ENCODE measurements around the gene FAM50B. TPM values are rescaled to one million over a fixed set of nuclear protein-coding genes. Genes with fewer than 3 reads are reported as not detected.

Gene FAM50B
- total and polyA plus RNA-seq, 9 donors, result 8.1 to 23.0 (median 15.6) TPM

DNA sequence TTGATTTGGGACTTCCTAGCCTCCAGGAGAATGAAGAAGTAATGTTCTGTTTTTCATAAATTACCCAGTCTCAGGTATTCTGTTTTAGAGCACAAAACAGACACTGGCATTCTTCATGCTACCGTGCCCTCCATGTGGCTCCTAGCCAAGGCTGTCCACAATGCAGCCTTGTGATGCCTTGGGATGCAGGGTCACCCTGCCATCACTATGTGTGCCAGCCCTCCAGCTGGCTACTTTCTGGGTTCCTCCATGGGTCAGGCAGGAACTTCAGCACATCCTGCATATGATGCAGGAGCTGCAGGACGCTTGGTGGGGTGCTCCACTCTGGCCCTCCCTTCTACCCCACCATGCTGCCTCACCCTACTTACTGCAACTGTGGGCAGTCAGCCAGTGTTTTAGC is 38.0 kb upstream of the FAM50B start:
- no peak overlapping the region for H3K27ac ChIP-seq
- intact Hi-C loops (cut with DNase I), result no loop called here

DNA sequence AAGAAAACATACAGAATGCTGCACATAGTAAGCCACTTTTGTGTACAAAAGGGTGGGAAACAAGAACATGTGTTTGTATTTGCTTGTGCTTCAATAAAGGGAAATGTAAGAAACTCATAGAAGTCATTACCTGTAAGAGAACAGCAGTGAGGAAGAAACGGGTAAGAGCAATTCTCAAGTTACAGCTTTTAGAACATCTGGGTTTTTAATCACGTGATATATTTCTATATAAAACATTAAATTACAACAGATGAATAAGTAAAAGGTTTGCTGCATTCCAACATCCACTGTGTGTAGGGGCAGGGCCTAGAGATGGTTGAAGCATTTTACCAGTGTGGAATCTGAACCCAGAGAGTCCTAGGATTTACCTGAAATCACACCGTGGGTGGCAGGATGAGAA is 36.6 kb upstream of the FAM50B start:
- Histone ChIP-seq H3K27me3 (no peaks in the 10 kb centered on the region), H3K4me1 (ENCODE audit: insufficient read depth) (peaks cover 4% of the 10 kb centered on the region), H3K9me3 (no peaks in the 10 kb centered on the region), H3K4me3 (no peak overlapping the region), H3K36me3 (no peaks in the 10 kb centered on the region), H3K27ac (no peak overlapping the region)
- TF ChIP-seq EP300 (IDR thresholded peaks at IDR 0.05) (no peak), POLR2A (IDR thresholded peaks at IDR 0.05) (no peak)
- TF ChIP-seq, protein P1, sequence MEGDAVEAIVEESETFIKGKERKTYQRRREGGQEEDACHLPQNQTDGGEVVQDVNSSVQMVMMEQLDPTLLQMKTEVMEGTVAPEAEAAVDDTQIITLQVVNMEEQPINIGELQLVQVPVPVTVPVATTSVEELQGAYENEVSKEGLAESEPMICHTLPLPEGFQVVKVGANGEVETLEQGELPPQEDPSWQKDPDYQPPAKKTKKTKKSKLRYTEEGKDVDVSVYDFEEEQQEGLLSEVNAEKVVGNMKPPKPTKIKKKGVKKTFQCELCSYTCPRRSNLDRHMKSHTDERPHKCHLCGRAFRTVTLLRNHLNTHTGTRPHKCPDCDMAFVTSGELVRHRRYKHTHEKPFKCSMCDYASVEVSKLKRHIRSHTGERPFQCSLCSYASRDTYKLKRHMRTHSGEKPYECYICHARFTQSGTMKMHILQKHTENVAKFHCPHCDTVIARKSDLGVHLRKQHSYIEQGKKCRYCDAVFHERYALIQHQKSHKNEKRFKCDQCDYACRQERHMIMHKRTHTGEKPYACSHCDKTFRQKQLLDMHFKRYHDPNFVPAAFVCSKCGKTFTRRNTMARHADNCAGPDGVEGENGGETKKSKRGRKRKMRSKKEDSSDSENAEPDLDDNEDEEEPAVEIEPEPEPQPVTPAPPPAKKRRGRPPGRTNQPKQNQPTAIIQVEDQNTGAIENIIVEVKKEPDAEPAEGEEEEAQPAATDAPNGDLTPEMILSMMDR (IDR thresholded peaks at IDR 0.05), result no peak
- no peak for DNase-seq
- WGBS, 3 donors, result 80 to 86% (median 81%) methylated on average over 3 of the region's 3 CpGs
- intact Hi-C loops (cut with DNase I), result no loop called here

More for the DNA sequence above, 38.0 kb upstream of the FAM50B start:
- TF ChIP-seq, protein P1 (IDR thresholded peaks at IDR 0.05), result no peak
- TF ChIP-seq POLR2A (IDR thresholded peaks at IDR 0.05) (no peak), EP300 (IDR thresholded peaks at IDR 0.05) (no peak)
- Histone ChIP-seq H3K36me3 (no peaks in the 10 kb centered on the region), H3K4me3 (no peak overlapping the region), H3K9me3 (no peaks in the 10 kb centered on the region), H3K4me1 (ENCODE audit: insufficient read depth) (peaks cover 4% of the 10 kb centered on the region), H3K27me3 (no peaks in the 10 kb centered on the region)
- 60 to 75% (median 68%) methylated on average over 2 of the region's 2 CpGs for WGBS, 3 donors
- no peak for DNase-seq

DNA sequence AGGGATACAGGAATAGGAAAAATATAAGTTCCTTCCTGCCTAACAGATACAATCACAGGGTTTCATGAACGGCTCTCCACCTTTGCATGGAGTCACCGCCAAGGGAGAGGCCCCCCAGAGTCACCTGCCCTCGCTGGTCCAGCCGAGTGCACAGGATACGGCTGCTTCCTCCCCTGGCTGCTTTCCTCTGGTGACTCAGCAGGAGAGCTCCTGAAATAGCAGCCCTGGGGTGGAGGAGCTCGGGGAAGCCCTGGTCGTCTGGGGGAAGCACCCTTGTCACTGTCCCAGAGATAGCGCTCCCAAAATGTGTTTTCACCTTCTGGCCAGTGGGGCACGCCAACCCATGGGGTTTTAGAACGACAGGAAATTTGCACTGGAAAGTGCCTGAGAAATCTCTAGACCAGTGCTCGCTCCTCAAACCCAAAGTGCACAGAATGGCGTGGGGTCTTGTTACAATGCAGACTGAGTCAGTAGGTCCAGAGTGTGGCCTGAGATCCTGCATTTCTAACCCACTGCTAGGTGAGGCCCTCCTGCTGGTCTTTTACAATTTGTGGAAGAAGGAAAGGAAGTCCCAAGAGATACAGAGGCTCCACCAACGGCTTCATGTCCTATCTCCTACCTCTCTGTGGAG is 35.9 kb upstream of the FAM50B start:
- Histone ChIP-seq H3K36me3 (no peaks in the 10 kb centered on the region), H3K4me3 (no peak overlapping the region), H3K27me3 (no peaks in the 10 kb centered on the region), H3K4me1 (ENCODE audit: insufficient read depth) (peaks cover 4% of the 10 kb centered on the region), H3K9me3 (no peaks in the 10 kb centered on the region), H3K27ac (no peak overlapping the region)
- peak in 2 of 5 donors; percentile 35 to 56 for DNase-seq
- TF ChIP-seq EP300 (IDR thresholded peaks at IDR 0.05) (no peak), POLR2A (IDR thresholded peaks at IDR 0.05) (no peak)
- TF ChIP-seq, protein P1 (IDR thresholded peaks at IDR 0.05), result no peak
- intact Hi-C loops (cut with DNase I), result no loop called here
- WGBS, 3 donors, result 56 to 66% (median 60%) methylated on average over 13 of the region's 13 CpGs

DNA sequence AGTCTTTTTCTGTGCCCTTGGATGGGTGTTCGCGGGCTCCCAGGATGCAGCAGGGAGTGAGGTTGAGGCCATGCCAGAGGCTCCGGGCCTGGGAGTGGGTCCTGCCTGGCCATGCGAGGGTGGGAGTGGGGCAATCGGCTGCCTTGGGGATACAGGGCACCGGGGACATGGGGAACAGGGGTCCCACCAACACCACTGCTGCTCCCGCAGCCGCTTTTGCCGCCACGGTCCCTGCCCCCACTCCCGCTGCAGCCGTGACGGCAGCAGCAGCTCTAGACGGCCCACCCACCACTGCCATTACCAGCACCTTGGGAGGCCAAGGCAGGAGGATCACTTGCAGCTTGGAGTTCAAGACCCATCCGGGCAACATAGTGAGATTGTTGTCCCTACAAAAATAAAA is 35.3 kb upstream of the FAM50B start:
- DNase-seq, result no peak
- Histone ChIP-seq H3K27me3 (no peaks in the 10 kb centered on the region), H3K4me3 (no peak overlapping the region), H3K9me3 (no peaks in the 10 kb centered on the region), H3K36me3 (no peaks in the 10 kb centered on the region), H3K27ac (no peak overlapping the region), H3K4me1 (ENCODE audit: insufficient read depth) (no peaks in the 10 kb centered on the region)
- intact Hi-C loops (cut with DNase I), result no loop called here
- 95 to 96% (median 96%) methylated on average over 15 of the region's 15 CpGs for WGBS, 3 donors
- TF ChIP-seq, protein P1 (IDR thresholded peaks at IDR 0.05), result no peak
